Left hindlimb (tissue), 1 donor: Measurements from ENCODE around the gene TMPO.
A peak's percentile ranks its signal among the peaks of the same experiment; 100 is the strongest.
"Not testable (repeated sequence)": the region's sequence is repeated elsewhere in the genome, so short reads cannot be mapped to it uniquely, and the experiment has no call there.

Source experiments
- DNase-seq: peaks from one replicate; pipeline ENCODE4 v3.0.0-alpha.2; 2018

Gene TMPO

DNA sequence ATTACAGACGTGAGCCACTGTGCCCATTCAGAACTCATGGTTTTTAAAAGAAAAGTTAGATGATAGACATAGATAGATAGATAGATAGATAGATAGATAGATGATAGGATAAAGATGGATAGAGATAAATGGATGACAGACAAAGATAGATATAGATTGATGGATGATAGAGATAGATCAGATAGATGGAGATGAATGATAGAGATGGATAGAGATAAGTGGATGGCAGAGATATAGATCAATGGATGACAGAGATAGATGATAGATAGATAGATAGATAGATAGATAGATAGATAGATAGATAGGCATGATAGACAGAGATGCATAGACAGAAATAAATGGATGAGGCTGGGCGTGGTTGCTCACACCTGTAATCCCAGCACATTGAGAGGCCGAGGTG is 64.4 kb downstream of the TMPO start:
- DNase-seq = no peak

DNA sequence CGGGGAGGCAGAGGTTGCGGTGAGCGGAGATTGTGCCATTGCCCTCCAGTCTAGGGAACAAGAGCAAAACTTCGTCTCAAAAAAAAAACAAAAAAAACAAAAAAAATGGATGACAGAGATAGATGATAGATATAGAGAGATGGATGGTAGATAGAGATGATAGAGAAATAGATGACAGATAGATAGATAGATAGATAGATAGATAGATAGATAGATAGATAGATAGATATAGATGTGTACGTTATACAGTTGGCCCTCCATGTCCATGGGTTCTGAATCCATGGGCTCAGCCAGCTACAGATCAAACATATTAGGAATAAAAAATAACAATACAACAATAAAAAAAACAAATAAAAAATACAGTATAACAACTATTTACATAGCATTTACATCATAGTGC is 65.3 kb downstream of the TMPO start:
- no peak for DNase-seq

DNA sequence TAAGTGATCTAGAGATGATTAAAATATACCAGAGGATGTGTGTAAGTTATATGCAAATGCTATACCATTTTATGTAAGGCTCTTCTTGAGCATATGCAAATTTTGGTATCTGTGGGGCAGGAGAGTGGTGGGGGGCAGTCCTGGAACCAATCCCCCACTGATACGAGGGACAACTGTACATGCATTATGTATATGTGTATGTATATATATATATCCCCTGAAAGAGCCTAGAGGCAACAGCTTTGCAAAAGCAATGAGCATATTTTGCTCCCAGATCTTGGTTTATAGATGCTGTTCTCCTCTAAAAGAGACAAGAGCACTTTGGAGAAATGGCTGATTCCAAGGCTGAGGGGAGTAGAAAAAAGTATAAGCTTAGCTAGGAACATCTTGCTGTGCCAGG is 65.7 kb downstream of the TMPO start:
- no peak for DNase-seq

DNA sequence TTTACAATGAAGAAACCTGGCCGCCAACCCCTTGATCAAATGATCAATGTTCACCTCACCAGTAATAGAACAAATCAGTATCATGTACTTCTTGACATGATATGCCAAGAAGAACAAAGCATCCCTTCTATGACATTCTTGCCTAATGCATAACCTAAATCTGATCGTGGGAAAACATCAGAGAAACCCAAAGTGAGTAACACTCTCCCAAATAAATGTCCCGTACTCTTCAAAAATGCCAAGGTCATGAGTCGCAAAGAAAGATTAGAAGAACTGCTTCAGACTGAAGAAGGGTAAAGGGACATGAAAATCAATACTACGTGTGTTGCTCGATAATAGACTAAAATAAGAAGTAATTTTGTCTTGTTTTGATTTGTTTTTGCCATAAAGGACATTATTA is 66.7 kb downstream of the TMPO start:
- no peak for DNase-seq

DNA sequence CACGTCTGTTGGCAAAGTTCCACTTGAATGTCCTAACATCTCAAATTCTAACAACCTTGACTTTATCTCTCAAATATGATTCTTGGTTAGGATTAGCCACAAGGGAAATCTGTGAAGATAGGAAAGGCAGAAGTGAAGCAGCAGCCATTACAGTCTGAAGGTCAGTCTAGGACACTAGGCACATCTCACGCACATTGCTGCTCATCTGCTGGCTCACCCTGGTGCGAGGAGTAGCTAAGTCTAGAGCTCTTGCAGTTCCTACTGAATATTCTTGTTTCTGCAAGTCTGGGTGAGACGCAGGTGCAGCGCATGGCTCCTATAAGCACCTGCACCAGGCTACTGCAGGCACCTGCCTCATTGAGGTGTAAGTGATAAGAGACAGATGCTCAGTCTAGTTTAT is 71.7 kb downstream of the TMPO start:
- no peak for DNase-seq

DNA sequence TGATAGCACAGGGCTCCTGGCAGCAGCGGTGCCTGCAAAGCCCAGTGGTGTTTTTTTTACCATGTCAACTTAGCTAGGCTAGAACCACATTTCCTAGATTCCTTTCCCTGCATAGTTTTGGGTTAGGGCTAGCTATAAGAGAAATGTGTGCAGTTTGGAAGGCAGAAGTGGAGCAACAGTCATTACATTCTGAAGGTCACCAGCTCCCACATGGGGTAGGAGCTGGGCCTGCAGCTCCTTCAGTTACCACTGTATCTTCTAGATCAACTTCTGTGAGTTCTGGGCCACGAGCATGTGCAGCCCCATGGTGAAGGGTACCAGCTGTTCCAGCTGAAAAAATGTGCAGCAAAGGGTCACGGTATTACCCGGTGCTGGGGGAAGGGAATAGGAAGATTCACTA is 75.8 kb downstream of the TMPO start:
- DNase-seq = no peak

DNA sequence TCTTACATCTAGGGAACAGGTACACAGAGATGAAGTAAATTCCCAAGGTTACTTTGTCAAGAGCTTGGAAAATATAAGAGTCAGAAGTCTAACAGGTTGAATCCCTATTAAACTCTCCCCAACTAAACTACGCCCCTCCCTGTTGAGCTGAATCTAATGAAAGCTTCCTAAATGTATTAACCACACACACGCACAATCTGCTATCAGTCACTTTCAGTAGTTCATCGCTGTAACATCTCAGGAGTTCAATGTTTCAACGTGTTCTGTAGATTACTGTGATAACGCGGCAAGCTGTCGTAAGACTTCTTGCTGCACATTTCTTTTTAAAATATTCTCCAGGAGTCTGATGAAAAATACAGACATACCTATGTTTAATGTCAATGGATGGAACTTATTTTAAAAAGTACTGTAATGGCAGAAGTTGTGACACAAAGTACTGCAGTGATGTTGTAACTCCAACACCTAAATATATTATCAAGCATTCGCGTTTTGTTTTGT is 77.5 kb downstream of the TMPO start:
- no peak for DNase-seq

DNA sequence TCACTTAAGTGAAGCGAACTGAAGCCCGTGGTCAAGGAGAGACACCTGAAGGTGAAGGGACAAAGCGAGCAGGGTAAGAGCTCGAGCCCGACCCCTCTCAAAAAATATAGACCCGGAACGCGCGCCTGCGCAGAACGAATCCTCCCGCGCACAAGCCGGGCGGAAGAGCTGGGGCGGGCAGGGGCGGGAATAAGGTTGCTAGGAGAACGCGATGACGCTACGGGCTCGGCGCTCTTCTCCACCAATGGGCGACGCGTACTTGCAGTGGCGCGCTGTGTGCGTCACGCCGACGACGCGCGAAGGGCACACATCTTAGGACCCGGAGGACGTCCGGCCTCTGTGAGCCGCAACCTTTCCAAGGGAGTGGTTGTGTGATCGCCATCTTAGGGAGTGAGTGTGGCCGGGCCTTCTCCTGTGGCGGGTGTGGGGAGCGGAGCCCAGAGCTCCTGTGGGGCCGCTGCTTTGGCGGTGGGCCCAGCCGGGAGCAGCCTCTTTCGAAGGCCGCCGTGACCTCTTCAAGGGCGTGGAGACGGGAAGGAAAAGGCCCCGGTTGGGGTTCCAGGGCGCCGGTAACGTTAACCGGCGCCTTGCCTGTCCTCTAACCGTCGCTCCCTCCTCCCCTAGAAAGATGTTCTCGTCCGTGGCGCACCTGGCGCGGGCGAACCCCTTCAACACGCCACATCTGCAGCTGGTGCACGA is 78.1 kb downstream of the TMPO start, which contains the start of gene SLC25A3:
Gene SLC25A3 (plus strand): TSS at position 336 of the 699 bp plus-strand sequence. CDS start 293 bp downstream, at position 629.
- DNase-seq = peak; percentile 98

DNA sequence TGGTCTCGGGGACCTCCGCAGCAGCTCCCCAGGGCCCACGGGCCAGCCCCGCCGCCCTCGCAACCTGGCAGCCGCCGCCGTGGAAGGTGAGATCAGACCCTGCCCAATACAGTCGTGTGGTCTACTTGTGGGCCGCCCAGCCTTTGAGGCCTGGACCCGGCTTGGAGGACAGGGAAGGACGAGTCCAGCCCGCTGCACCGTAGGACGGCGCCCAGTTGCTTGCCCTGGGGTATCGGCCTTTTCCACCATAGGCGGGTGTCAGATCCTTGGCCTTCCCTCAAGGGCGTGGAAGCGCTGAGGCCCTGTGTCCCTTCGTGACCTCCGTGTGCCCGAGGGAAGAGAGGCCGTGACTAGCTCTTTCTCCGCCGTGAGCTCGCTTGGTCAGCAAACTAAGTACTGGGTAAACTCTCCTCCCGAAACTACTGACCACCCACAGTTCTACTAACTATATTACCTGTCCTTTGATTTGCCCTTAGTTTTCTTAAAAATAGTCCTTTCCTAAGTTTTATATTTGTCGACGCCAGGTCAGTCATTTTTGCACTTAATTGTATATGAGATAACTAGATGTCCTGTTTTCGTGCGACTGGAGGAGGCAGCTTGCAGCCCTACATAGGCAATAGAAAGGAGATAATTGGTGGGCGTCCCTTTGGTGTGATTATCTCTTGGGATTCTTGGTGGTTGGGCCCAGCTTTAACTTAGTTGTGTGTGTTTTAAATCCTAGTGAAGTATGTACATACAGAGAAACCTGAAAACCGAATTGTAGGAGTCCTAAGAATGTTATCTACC is 78.9 kb downstream of the TMPO start:
- no peak for DNase-seq

DNA sequence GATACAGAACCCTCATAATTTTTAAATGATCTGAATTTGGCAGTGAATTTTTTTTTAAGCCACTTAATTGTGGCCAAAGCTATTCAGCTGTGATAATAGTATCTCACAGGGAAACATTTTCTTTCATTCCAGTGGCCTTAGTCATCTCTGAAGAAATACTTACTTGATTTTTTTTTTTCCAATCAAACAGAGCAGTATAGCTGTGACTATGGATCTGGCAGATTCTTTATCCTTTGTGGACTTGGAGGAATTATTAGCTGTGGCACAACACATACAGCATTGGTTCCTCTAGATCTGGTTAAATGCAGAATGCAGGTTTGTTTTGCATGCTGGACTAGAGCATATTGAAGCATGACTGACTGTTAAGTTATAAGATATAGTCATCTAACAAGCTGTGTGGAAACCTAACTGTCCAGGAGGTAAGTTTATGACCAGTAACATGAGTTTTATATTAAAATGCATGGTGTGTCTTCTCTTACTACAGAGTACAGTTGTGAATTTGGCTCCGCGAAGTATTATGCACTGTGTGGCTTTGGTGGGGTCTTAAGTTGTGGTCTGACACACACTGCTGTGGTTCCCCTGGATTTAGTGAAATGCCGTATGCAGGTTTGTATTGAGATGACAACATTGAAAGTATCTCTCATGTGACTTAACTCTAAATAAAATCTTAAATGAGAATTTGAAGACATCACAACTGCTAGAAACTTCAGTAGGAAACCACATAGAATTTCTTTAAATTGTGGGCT is 80.0 kb downstream of the TMPO start:
- no peak for DNase-seq

DNA sequence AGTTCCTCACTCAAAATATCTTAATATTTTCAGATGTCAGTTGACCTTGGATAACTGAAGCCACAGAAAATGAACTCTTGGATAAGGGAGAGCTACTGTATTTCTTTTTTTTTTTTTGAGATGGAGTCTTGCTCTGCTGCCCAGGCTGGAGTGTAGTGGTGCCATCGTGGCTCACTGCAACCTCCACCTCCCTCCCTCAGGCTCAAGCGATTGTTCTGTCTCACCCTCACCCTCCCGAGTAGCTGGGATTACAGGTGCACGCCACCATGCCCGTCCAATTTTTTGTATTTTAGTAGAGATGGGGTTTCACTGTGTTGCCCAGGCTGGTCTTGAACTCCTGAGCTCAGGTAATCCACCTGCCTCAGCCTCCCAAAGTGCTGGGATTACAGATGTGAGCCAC is 81.9 kb downstream of the TMPO start:
- DNase-seq = not testable (repeated sequence)
